OCI-LY3 (cell line): Measurements from ENCODE around the gene BAIAP2L2.
"Not testable (repeated sequence)": the region's sequence is repeated elsewhere in the genome, so short reads cannot be mapped to it uniquely, and the experiment has no call there.

ENCODE experiments used
- H2AFZ ChIP-seq: fragments of 200-600, 300-600 bp; shearing (Covaris generic); 2 replicates; pipeline ENCODE4 v1.6.0; 2014; ENCODE audit warnings: antibody characterized with exemption, low read depth, low read length
- H3K27ac ChIP-seq: fragments of 200-600, 300-600 bp; sonication (generic); 2 replicates; pipeline ENCODE4 v1.5.1; 2014; ENCODE audit warnings: mild to moderate bottlenecking, low read length, moderate library complexity, mixed read lengths
- H3K27me3 ChIP-seq: fragments of 200-600, 300-600 bp; sonication (generic); 2 replicates; pipeline ENCODE4 v1.6.1; 2014; ENCODE audit warnings: low read depth, low read length, mixed read lengths
- H3K36me3 ChIP-seq: fragments of 200-600, 300-600 bp; sonication (generic); replicated peaks from 2 replicates; pipeline ENCODE3; 2014; ENCODE audit warnings: low read depth, low read length, mixed read lengths
- H3K4me1 ChIP-seq: fragments of 300-600, 200-600 bp; sonication (generic); 2 replicates; pipeline ENCODE4 v1.6.1; 2014; ENCODE audit warnings: low read length, mixed read lengths
- H3K4me2 ChIP-seq: fragments of 200-600, 300-600 bp; sonication (generic); 2 replicates; pipeline ENCODE4 v1.6.1; 2014; ENCODE audit warnings: low read length, mixed read lengths
- H3K4me3 ChIP-seq: fragments of 300-600, 200-600 bp; sonication (generic); 2 replicates; pipeline ENCODE4 v1.5.1; 2014; ENCODE audit warnings: antibody characterized with exemption, mild to moderate bottlenecking, low read length, moderate library complexity
- H3K79me2 ChIP-seq: fragments of 300-600, 200-600 bp; shearing (Covaris generic); 2 replicates; pipeline ENCODE4 v1.6.1; 2014; ENCODE audit warnings: mild to moderate bottlenecking, low read length, mixed read lengths
- H3K9ac ChIP-seq: fragments of 300-600, 200-600 bp; shearing (Covaris generic); 2 replicates; pipeline ENCODE4 v1.6.0; 2014; ENCODE audit warnings: mild to moderate bottlenecking, low read length, moderate library complexity
- H3K9me3 ChIP-seq: fragments of 200-600, 300-600 bp; shearing (Covaris generic); 2 replicates; pipeline ENCODE4 v1.6.1; 2014; ENCODE audit warnings: low read length, mixed read lengths; ENCODE audit not compliant: insufficient read depth
- H4K20me1 ChIP-seq: fragments of 200-600, 300-600 bp; sonication (generic); 2 replicates; pipeline ENCODE4 v1.6.1; 2016; ENCODE audit warnings: low read length, mixed read lengths; ENCODE audit not compliant: insufficient read depth
- CTCF ChIP-seq: fragments of 200-600, 300-600 bp; sonication (generic); IDR thresholded peaks from 2 replicates; pipeline ENCODE4 v1.5.1; 2014; ENCODE audit warnings: antibody characterized with exemption, low read length, low read depth
- EZH2phosphoT487 ChIP-seq: fragments of 200-600 bp; shearing (Covaris generic); IDR thresholded peaks from 2 replicates; pipeline ENCODE4 v1.6.1; 2018; ENCODE audit warnings: antibody characterized with exemption, mixed run types, low read depth

BAIAP2L2 gene

GRCh38 chr22:38038890-38039812 is 71.3 kb downstream of the BAIAP2L2 start:
- Histone ChIP-seq H3K27ac (no peak overlapping the region), H3K9me3 (no peaks in the 10 kb centered on the region), H3K36me3 (no peaks in the 10 kb centered on the region), H2AFZ (no peak overlapping the region), H3K79me2 (no peaks in the 10 kb centered on the region), H3K27me3 (no peaks in the 10 kb centered on the region), H3K4me1 (peaks cover 19% of the 10 kb centered on the region), H3K4me3 (no peak overlapping the region), H3K4me2 (no peak overlapping the region), H4K20me1 (no peaks in the 10 kb centered on the region), H3K9ac (no peak overlapping the region)
- no peak for TF ChIP-seq CTCF
- TF ChIP-seq EZH2phosphoT487: no peak

- Histone ChIP-seq H3K27ac (no peak overlapping the region), H3K79me2 (no peaks in the 10 kb centered on the region), H3K36me3 (no peaks in the 10 kb centered on the region), H3K4me1 (peaks cover 22% of the 10 kb centered on the region), H3K4me2 (no peak overlapping the region), H2AFZ (no peak overlapping the region), H3K9me3 (no peaks in the 10 kb centered on the region), H4K20me1 (no peaks in the 10 kb centered on the region), H3K4me3 (no peak overlapping the region), H3K27me3 (no peaks in the 10 kb centered on the region), H3K9ac (no peak overlapping the region)
- TF ChIP-seq EZH2phosphoT487 (no peak), CTCF (no peak)
These were observed 72.1 kb downstream of the BAIAP2L2 start for GRCh38 chr22:38038426-38038825.

GRCh38 chr22:38037367-38038150 is 72.9 kb downstream of the BAIAP2L2 start:
- not testable (repeated sequence) for H2AFZ ChIP-seq, H3K9ac ChIP-seq, H3K27ac ChIP-seq, H3K4me3 ChIP-seq, H3K36me3 ChIP-seq, H3K4me2 ChIP-seq, H3K9me3 ChIP-seq, H3K79me2 ChIP-seq, H3K27me3 ChIP-seq, H4K20me1 ChIP-seq
- peaks cover 20% of the 10 kb centered on the region for H3K4me1 ChIP-seq

GRCh38 chr22:38036392-38037062 is 74.0 kb downstream of the BAIAP2L2 start:
- no peak overlapping the region for H3K4me3 ChIP-seq

More at GRCh38 chr22:38036392-38037062, 74.0 kb downstream of the BAIAP2L2 start:
- no peaks in the 10 kb centered on the region for H3K9me3 ChIP-seq
- H3K27ac ChIP-seq: no peak overlapping the region
- no peaks in the 10 kb centered on the region for H4K20me1 ChIP-seq
- TF ChIP-seq EZH2phosphoT487 (no peak), CTCF (no peak)
- no peaks in the 10 kb centered on the region for H3K27me3 ChIP-seq
- no peak overlapping the region for H3K9ac ChIP-seq
- no peaks in the 10 kb centered on the region for H3K36me3 ChIP-seq
- H2AFZ ChIP-seq: no peak overlapping the region
- no peak overlapping the region for H3K4me2 ChIP-seq
- peaks cover 20% of the 10 kb centered on the region for H3K4me1 ChIP-seq
- H3K79me2 ChIP-seq: no peaks in the 10 kb centered on the region
